Suprapubic skin (tissue), 4 donors: ENCODE measurements around the gene USP34.

Experiments
- POLR2A ChIP-seq, 2 donors: fragments of 450-650 bp; IDR thresholded peaks; one replicate each; pipeline ENCODE4 v1.6.1; 2017; ENCODE audit warnings: antibody characterized with exemption in 2 of 2, mild to moderate bottlenecking in 2 of 2, moderate library complexity in 2 of 2
- POLR2AphosphoS5 ChIP-seq, 3 donors: sonication (generic); formaldehyde crosslinking; IDR thresholded peaks; one replicate each; pipeline ENCODE4 v1.6.1; 2017; ENCODE audit warnings: antibody characterized with exemption in 3 of 3
- TF ChIP-seq, protein P1 (sequence below), 2 donors: fragments of 200-600 bp in 1 of 2; fragments of 450-650 bp in 1 of 2; sonication (generic) in 1 of 2; IDR thresholded peaks; one replicate each; pipeline ENCODE4 v1.5.1; 2016 to 2019; ENCODE audit warnings: antibody characterized with exemption in 2 of 2, mild to moderate bottlenecking in 1 of 2, moderate library complexity in 1 of 2

DNA sequence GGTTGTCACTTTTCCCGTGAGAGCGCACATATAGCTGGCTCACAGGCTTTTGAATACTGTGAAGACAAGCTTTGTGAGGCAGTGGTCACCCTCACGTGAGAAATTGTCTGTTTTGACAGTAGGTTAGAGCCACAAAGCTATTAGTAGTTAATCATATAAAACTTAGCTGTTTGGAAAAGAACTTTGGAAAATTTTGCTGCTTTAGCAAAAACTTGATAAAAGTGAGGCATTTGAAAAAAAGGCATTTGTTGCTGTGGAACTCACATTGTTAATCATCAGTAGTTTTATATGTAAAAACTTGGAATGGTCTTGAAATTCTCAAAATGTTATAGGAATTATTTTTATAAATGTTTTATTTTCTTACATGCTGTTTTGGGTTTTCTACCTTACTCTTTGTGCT is 286.6 kb downstream of the USP34 start:
- TF ChIP-seq, protein P1, sequence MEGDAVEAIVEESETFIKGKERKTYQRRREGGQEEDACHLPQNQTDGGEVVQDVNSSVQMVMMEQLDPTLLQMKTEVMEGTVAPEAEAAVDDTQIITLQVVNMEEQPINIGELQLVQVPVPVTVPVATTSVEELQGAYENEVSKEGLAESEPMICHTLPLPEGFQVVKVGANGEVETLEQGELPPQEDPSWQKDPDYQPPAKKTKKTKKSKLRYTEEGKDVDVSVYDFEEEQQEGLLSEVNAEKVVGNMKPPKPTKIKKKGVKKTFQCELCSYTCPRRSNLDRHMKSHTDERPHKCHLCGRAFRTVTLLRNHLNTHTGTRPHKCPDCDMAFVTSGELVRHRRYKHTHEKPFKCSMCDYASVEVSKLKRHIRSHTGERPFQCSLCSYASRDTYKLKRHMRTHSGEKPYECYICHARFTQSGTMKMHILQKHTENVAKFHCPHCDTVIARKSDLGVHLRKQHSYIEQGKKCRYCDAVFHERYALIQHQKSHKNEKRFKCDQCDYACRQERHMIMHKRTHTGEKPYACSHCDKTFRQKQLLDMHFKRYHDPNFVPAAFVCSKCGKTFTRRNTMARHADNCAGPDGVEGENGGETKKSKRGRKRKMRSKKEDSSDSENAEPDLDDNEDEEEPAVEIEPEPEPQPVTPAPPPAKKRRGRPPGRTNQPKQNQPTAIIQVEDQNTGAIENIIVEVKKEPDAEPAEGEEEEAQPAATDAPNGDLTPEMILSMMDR (IDR thresholded peaks at IDR 0.05): no peak
- TF ChIP-seq POLR2A (IDR thresholded peaks at IDR 0.05) (no peak), POLR2AphosphoS5 (IDR thresholded peaks at IDR 0.05) (no peak)
